Keratinocyte (primary cell): ENCODE results near the gene TSSC4. TPM values are rescaled to one million over a fixed set of nuclear protein-coding genes. Genes with fewer than 3 reads are reported as not detected.

ENCODE experiments used
- DNase-seq: peaks from one replicate; pipeline ENCODE4 v3.0.0-alpha.2; 2011; ENCODE audit warnings: low read depth, missing footprints, low spot score
- FAIRE-seq: peaks from 2 replicates; lab custom pipeline; 2011; peaks lifted over from hg19 to GRCh38; lab: Jason Lieb, UNC
- H2AFZ ChIP-seq: 2 replicates; pipeline ENCODE4 v1.6.0; 2012; ENCODE audit warnings: low read length, control low read depth, inconsistent platforms; ENCODE audit not compliant: control insufficient read depth
- H3K27ac ChIP-seq: 2 replicates; pipeline ENCODE4 v1.5.1; 2011; ENCODE audit warnings: low read length; ENCODE audit not compliant: control insufficient read depth, insufficient read depth
- H3K27me3 ChIP-seq: 3 replicates; pipeline ENCODE4 v1.6.0; 2011; ENCODE audit warnings: low read length; ENCODE audit not compliant: control insufficient read depth, insufficient read depth; ENCODE audit errors: extremely low read depth
- H3K36me3 ChIP-seq, 2 experiments: 2 replicates in 1 of 2; 3 replicates in 1 of 2; pipeline ENCODE4 v1.5.1; 2011; ENCODE audit warnings: low read length in 2 of 2, mild to moderate bottlenecking in 1 of 2; ENCODE audit not compliant: control insufficient read depth in 2 of 2, insufficient read depth in 2 of 2; ENCODE audit errors: extremely low read depth in 1 of 2
- H3K4me1 ChIP-seq: 3 replicates; pipeline ENCODE4 v1.5.1; 2011; ENCODE audit warnings: low read length; ENCODE audit not compliant: control insufficient read depth, insufficient read depth; ENCODE audit errors: extremely low read depth
- H3K4me2 ChIP-seq: 3 replicates; pipeline ENCODE4 v1.6.0; 2011; ENCODE audit warnings: low read depth, low read length; ENCODE audit not compliant: control insufficient read depth, insufficient read depth; ENCODE audit errors: extremely low read depth
- H3K4me3 ChIP-seq, 3 experiments: fragments of 200-600 bp in 1 of 3; sonication (generic) in 1 of 3; 2 replicates in 2 of 3; 3 replicates in 1 of 3; pipeline ENCODE4 v1.5.1; 2011 to 2016; ENCODE audit warnings: low read length in 3 of 3, mild to moderate bottlenecking in 3 of 3, control low read depth in 2 of 3, inconsistent platforms in 1 of 3, low read depth in 1 of 3, mixed read lengths in 1 of 3, mixed run types in 1 of 3, moderate library complexity in 1 of 3; ENCODE audit not compliant: control insufficient read depth in 2 of 3, insufficient read depth in 2 of 3; ENCODE audit errors: extremely low read depth in 1 of 3
- H3K79me2 ChIP-seq: 2 replicates; pipeline ENCODE4 v1.6.0; 2012; ENCODE audit warnings: low read length; ENCODE audit not compliant: control insufficient read depth, insufficient read depth
- H3K9ac ChIP-seq: 3 replicates; pipeline ENCODE4 v1.6.0; 2011; ENCODE audit warnings: low read length; ENCODE audit not compliant: control insufficient read depth, insufficient read depth; ENCODE audit errors: extremely low read depth
- H3K9me1 ChIP-seq: 3 replicates; pipeline ENCODE4 v1.6.0; 2011; ENCODE audit warnings: low read length; ENCODE audit not compliant: control insufficient read depth, insufficient read depth; ENCODE audit errors: extremely low read depth
- H3K9me3 ChIP-seq: 2 replicates; pipeline ENCODE4 v1.5.1; 2012; ENCODE audit warnings: low read depth, low read length; ENCODE audit not compliant: control insufficient read depth
- H4K20me1 ChIP-seq: 3 replicates; pipeline ENCODE4 v1.6.0; 2011; ENCODE audit warnings: low read length; ENCODE audit not compliant: control insufficient read depth, insufficient read depth; ENCODE audit errors: extremely low read depth
- EZH2 ChIP-seq: IDR thresholded peaks from one replicate; pipeline ENCODE4 v1.6.1; 2012; ENCODE audit warnings: inconsistent platforms, mild to moderate bottlenecking, low read length, moderate library complexity
- dilution Hi-C: fragments of 300-500 bp; cut with MboI; formaldehyde crosslinking; loops from one replicate; pipeline ENCODE4 v1.7.0; 2020; ENCODE audit warnings: low sequenced_read_pairs; ENCODE audit not compliant: extremely low pct_ligation_motif_present
- polyA plus RNA-seq, 5 experiments: library from polyadenylated mRNA; depleted of rRNA in 3 of 5; stranded (reverse) in 3 of 5; stranded (forward) in 1 of 5; unstranded in 1 of 5; fragments of >200 nt; gene quantifications; 1 replicate in 1 of 5; 2 replicates in 3 of 5; 3 replicates in 1 of 5; pipeline versions ENCODE4 v1.2.1 to v1.2.3, GENCODE V29; 2011 to 2012; ENCODE audit warnings: missing spikeins in 2 of 5, low read depth in 1 of 5, low replicate concordance in 1 of 5
- TF ChIP-seq, protein P1 (sequence below), 3 experiments: IDR thresholded peaks in 1 of 3; conservative IDR thresholded peaks in 1 of 3; optimal IDR thresholded peaks in 1 of 3; 2 replicates in 2 of 3; 3 replicates in 1 of 3; pipeline versions ENCODE3 to v1.5.1; 2011; ENCODE audit warnings: low read length in 3 of 3, mild to moderate bottlenecking in 3 of 3, moderate library complexity in 2 of 3, control low read depth in 1 of 3, inconsistent platforms in 1 of 3; ENCODE audit not compliant: insufficient read depth in 2 of 3; ENCODE audit errors: extremely low read depth in 1 of 3

Gene TSSC4
- polyA plus RNA-seq, 1 donor (not counting 4 experiments of a cell fraction or from before 2014, with no cell fraction given), result 15.9 TPM

DNA sequence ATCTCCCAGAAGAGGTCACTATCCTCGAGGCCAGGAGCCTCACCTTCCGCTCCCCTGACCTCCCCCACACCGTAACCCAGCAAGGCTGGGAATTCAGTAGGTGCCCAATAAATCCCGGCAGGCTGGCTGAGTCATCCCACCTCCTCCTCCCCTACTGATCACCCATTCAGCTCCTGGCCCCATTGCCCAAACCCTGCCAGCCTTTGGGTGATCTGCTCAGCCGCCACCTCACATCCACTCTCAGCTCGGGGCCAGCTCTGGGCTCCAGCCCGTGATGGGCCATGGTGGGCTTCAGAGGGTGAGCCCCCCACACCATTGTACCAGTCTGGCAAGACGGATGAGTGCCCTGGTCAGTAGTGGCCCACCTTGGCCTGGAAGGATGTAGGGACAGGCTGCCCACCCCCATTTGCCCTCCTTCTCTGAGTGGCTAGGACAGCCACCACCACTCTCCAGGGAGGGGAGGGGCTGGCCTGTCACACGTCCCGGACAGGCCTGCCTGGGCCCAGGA lies 35.5 kb downstream of the TSSC4 start:
- Histone ChIP-seq H3K79me2 (no peaks in the 10 kb centered on the region), H3K4me3 (no peak overlapping the region), H3K4me1 (no peaks in the 10 kb centered on the region), H3K9ac (no peak overlapping the region), H3K9me1 (no peaks in the 10 kb centered on the region), H4K20me1 (no peaks in the 10 kb centered on the region), H3K9me3 (no peaks in the 10 kb centered on the region), H3K4me2 (no peak overlapping the region), H3K27me3 (no peaks in the 10 kb centered on the region), H3K27ac (no peak overlapping the region), H3K36me3 (no peaks in the 10 kb centered on the region), H2AFZ (no peak overlapping the region)
- TF ChIP-seq, protein P1, sequence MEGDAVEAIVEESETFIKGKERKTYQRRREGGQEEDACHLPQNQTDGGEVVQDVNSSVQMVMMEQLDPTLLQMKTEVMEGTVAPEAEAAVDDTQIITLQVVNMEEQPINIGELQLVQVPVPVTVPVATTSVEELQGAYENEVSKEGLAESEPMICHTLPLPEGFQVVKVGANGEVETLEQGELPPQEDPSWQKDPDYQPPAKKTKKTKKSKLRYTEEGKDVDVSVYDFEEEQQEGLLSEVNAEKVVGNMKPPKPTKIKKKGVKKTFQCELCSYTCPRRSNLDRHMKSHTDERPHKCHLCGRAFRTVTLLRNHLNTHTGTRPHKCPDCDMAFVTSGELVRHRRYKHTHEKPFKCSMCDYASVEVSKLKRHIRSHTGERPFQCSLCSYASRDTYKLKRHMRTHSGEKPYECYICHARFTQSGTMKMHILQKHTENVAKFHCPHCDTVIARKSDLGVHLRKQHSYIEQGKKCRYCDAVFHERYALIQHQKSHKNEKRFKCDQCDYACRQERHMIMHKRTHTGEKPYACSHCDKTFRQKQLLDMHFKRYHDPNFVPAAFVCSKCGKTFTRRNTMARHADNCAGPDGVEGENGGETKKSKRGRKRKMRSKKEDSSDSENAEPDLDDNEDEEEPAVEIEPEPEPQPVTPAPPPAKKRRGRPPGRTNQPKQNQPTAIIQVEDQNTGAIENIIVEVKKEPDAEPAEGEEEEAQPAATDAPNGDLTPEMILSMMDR (optimal IDR thresholded peaks at IDR 0.05 in 1 of 3, IDR thresholded peaks at IDR 0.05 in 1 of 3, conservative IDR thresholded peaks at IDR 0.05 in 1 of 3; ENCODE audit: extremely low read depth in 1 of 3, insufficient read depth in 2 of 3, low read length in 3 of 3), result no peak
- no peak for TF ChIP-seq EZH2
- DNase-seq (no peak), FAIRE-seq (no peak)
- dilution Hi-C loops, result no loop called here

GRCh38 chr11:2436521-2437031 lies 36.0 kb downstream of the TSSC4 start:
- no peak overlapping the region for H3K4me2 ChIP-seq
- H2AFZ ChIP-seq, result no peak overlapping the region
- FAIRE-seq, result no peak
- no peak overlapping the region for H3K4me3 ChIP-seq
- H3K4me1 ChIP-seq, result no peaks in the 10 kb centered on the region
- H3K9me1 ChIP-seq, result no peaks in the 10 kb centered on the region
- dilution Hi-C loops, result no loop called here
- no peaks in the 10 kb centered on the region for H3K9me3 ChIP-seq
- H3K27me3 ChIP-seq, result no peaks in the 10 kb centered on the region
- no peak for DNase-seq
- no peaks in the 10 kb centered on the region for H3K36me3 ChIP-seq
- TF ChIP-seq, protein P1 (optimal IDR thresholded peaks at IDR 0.05 in 1 of 3, IDR thresholded peaks at IDR 0.05 in 1 of 3, conservative IDR thresholded peaks at IDR 0.05 in 1 of 3; ENCODE audit: extremely low read depth in 1 of 3, insufficient read depth in 2 of 3, low read length in 3 of 3), result no peak
- no peaks in the 10 kb centered on the region for H3K79me2 ChIP-seq
- no peaks in the 10 kb centered on the region for H4K20me1 ChIP-seq
- H3K27ac ChIP-seq, result no peak overlapping the region
- no peak overlapping the region for H3K9ac ChIP-seq
